Skeletal muscle satellite cell (primary cell): ENCODE results near the gene DENND4C. TPM values are rescaled to one million over a fixed set of nuclear protein-coding genes. Genes with fewer than 3 reads are reported as not detected.
"Not testable (repeated sequence)": the region's sequence is repeated elsewhere in the genome, so short reads cannot be mapped to it uniquely, and the experiment has no call there.

Experiments
- H3K27me3 ChIP-seq: 2 replicates; pipeline ENCODE4 v1.7.0; 2013; ENCODE audit warnings: low read length; ENCODE audit not compliant: control insufficient read depth, insufficient read depth
- H3K36me3 ChIP-seq: 2 replicates; pipeline ENCODE4 v1.7.0; 2013; ENCODE audit warnings: mild to moderate bottlenecking, control low read depth, low read length; ENCODE audit not compliant: insufficient read depth
- H3K4me1 ChIP-seq: 2 replicates; pipeline ENCODE4 v1.7.0; 2013; ENCODE audit warnings: low read length; ENCODE audit not compliant: control insufficient read depth, insufficient read depth
- H3K4me2 ChIP-seq: 2 replicates; pipeline ENCODE4 v1.7.0; 2013; ENCODE audit warnings: mild to moderate bottlenecking, low read length
- H3K4me3 ChIP-seq: 2 replicates; pipeline ENCODE4 v1.7.0; 2013; ENCODE audit warnings: low read length
- H3K9ac ChIP-seq: 2 replicates; pipeline ENCODE4 v1.7.0; 2013; ENCODE audit warnings: mild to moderate bottlenecking, low read depth, low read length, moderate library complexity
- H3K9me3 ChIP-seq: replicated peaks from 2 replicates; pipeline ENCODE4 v1.7.0; 2013; ENCODE audit warnings: mild to moderate bottlenecking, control low read depth, low read length
- total RNA-seq: library from RNA; depleted of rRNA; stranded (reverse); fragments of >200 nt; gene quantifications from 2 replicates; pipeline ENCODE4 v1.2.3, GENCODE V29; 2012; rRNA removed

DENND4C gene
- total RNA-seq: 34.3 and 53.0 TPM in 2 replicates

DNA sequence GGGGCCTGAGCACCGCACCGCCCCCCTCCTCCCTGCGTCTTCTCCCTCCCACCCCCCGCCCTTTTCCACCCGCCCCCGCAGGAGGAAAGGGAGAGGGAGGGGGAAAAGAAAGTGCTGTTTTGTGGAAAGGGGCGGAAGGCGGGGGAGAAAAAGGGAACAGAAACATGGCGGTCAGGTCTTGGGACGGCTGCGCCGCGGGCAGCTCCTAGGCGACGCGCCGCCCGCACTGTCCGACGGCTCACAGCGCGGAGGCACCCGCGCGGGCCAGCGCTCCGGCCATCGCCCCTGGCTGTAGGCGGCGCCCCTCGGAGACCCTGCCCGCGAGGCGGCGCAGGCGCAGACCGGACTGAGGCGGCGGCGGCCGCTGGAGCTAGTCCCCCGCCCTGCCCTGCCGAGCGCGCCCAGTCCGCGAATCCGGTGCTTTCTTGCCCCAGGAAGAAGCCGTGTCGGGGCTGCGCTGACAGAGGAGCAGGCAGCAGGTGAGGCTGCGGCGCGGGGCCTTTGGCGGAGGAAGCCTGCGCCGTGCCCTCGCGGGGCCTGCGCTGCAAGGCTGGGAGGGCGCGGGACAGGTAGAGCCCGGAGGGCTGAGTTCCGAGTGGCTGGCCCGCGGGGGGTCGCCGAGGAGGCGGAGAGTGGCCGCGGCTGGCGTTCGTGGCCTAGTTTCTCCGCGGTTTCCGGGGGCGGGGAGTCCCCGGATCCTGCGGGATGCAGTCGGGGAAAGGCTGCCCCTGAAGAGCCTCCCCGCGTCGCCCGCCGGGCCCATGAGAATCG, at the start of gene DENND4C:
DENND4C (plus strand) TSS at position 339 of the 771 bp plus-strand sequence. CDS start 45,482 bp downstream, outside the sequence.
- Histone ChIP-seq H3K4me1 (peaks cover 11% of the 10 kb centered on the region), H3K9ac (peak within 1 kb of the TSS; percentile 98), H3K9me3 (no peaks in the 10 kb centered on the region), H3K27me3 (no peaks in the 10 kb centered on the region), H3K4me2 (peak within 1 kb of the TSS; percentile 86), H3K4me3 (peak within 1 kb of the TSS; percentile 99), H3K36me3 (no peaks in the 10 kb centered on the region)

DNA sequence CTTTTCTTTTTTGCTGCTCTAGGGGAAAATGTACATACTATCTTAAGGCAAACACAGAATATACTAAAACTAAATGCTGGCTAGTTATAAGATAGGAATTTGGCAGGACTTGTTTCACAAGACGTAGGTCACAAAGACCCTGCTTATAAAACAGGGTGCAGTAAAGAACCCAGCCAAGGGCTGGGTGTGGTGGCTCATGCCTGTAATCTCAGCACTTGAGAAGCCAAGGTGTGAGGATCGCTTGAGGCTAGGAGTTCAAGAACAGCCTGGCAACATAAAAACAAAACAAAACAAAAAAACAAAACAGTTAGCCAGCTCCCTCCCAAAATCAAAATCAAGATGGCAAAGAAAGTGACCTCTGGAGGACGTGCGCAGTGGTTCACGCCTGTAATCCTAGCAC, 49.5 kb upstream of the DENND4C start:
- Histone ChIP-seq H3K9me3 (no peaks in the 10 kb centered on the region), H3K9ac (no peak overlapping the region), H3K27me3 (no peaks in the 10 kb centered on the region), H3K4me1 (peaks cover 27% of the 10 kb centered on the region), H3K4me2 (no peak overlapping the region), H3K4me3 (no peak overlapping the region), H3K36me3 (no peaks in the 10 kb centered on the region)

DNA sequence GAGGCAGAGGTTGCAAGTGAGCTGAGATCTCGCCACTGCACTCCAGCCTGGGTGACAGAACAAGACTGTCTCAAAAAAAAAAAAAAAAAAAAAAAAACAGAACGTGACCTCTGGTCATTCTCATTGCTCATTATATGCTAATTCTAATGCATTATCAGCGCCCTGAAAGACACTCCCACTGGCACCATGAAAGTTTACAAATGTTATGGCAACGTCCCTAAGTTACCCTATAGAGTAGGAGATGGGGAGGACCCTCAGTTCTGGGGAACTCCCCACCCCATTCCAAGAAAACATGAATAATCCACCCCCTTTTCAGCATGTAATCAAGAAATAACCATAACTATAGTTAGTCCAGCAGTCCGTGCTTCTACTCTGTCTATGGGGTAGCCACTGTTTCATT, 48.9 kb upstream of the DENND4C start:
- Histone ChIP-seq H3K4me2 (no peak overlapping the region), H3K9me3 (no peaks in the 10 kb centered on the region), H3K9ac (no peak overlapping the region), H3K27me3 (no peaks in the 10 kb centered on the region), H3K4me3 (no peak overlapping the region), H3K4me1 (peaks cover 27% of the 10 kb centered on the region), H3K36me3 (no peaks in the 10 kb centered on the region)

DNA sequence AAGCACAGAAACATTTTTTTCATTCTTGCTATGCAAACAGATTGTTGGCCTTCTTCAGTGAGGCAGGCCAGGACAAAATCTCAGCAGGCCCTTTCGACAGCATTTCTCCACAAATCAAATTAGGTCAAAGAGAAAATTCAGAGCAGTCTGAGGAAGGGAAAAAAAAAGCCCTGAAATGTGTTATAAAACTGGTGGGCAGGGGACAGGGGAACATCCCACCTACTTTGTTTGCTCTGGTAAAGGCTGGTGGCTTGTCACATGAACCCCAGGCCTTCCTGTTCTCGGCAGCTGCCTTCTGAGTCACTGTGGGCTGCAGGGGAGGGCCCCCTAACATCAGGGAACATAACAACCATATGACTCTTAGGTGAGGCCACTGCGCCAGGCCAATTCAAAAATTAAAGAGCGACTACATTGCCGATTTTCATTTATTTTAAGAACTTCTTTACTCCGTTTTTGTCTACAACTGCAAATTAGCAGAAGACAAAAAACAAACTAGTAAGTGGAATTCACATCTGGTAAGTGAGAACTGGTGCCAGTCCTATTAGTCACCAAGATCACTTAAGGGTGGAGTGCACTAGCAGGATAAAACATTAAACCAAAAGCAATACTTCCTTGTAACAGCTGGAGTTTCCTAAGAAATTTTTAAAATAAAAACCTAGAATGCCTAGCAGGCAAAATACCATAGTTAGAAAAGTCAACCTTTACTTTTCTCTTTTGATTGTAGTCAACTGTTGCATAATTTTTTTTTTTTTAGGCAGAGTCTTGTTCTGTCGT, 46.2 kb upstream of the DENND4C start:
- peak overlapping the region; percentile 32 for H3K4me3 ChIP-seq
- peak overlapping the region; percentile 67 for H3K4me2 ChIP-seq
- peaks cover 27% of the 10 kb centered on the region for H3K4me1 ChIP-seq
- H3K9me3 ChIP-seq: no peaks in the 10 kb centered on the region
- H3K9ac ChIP-seq: peak overlapping the region; percentile 83
- H3K36me3 ChIP-seq: no peaks in the 10 kb centered on the region
- H3K27me3 ChIP-seq: no peaks in the 10 kb centered on the region

DNA sequence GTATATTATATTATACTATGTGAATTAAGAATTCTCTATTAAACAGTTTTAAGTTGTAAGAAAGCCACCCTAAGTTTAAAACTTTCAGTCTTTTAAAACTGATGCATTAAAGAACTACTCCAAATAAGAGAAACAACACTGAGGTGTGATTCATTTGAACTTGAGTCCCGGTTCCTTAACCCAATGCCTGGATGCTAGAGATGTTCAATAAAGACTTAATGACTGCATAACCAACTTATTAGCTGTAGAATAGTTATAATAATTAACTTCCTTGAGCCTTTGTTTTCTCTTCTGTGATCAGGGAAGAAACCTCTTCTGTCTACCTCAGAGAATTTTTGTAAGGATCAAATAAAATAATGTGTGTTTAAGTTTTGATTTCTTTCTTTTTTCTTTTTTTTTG, 45.3 kb upstream of the DENND4C start:
- H3K4me1 ChIP-seq: peaks cover 27% of the 10 kb centered on the region
- no peaks in the 10 kb centered on the region for H3K9me3 ChIP-seq
- H3K9ac ChIP-seq: peak overlapping the region; percentile 83

DNA sequence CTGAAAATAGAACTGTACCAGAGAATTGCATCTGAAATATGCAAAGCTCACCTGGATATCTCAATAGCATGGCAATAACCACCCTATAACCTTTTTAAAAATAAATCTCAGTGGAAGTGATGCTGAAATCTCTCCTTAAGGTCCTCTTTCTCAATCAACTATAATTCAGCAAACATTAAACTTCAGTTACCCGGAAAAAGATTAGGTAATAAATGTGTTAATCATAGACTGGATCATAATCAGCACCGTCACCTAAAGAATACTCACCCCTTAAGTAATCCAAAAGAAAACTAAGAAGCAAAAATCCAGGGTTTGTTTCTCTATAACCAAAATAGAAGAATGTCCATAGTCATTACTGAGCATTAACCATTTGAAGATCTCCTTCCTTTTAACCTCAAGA, 44.3 kb upstream of the DENND4C start:
- Histone ChIP-seq H3K27me3 (no peaks in the 10 kb centered on the region), H3K9me3 (no peaks in the 10 kb centered on the region), H3K9ac (no peak overlapping the region), H3K4me1 (peaks cover 27% of the 10 kb centered on the region), H3K36me3 (no peaks in the 10 kb centered on the region), H3K4me2 (no peak overlapping the region), H3K4me3 (no peak overlapping the region)

More for the DNA sequence above, 45.3 kb upstream of the DENND4C start:
- Histone ChIP-seq H3K36me3 (no peaks in the 10 kb centered on the region), H3K27me3 (no peaks in the 10 kb centered on the region), H3K4me3 (no peak overlapping the region), H3K4me2 (no peak overlapping the region)

DNA sequence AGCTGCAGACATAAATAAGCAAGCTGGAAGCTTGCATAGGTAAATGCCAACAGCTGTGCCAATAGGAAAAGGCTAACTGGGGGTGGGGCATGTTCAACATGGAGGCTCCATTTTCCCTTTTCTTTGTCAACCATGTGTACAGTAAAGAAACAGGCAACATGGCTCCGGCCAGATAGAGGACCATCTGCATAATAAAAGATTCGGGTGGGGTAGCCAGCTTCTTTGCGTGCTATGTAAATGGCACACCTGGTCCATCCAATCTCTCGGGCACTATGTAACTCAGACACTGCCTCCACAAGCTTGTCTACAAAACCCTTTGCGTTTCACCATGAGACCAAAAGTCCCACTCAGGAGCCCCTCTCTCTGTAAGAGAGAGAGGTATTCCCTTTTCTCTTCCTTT, 41.7 kb upstream of the DENND4C start:
- Histone ChIP-seq H3K36me3 (no peaks in the 10 kb centered on the region), H3K9me3 (no peaks in the 10 kb centered on the region), H3K4me3 (no peak overlapping the region), H3K4me2 (no peak overlapping the region), H3K27me3 (no peaks in the 10 kb centered on the region), H3K9ac (no peak overlapping the region), H3K4me1 (peaks cover 18% of the 10 kb centered on the region)

DNA sequence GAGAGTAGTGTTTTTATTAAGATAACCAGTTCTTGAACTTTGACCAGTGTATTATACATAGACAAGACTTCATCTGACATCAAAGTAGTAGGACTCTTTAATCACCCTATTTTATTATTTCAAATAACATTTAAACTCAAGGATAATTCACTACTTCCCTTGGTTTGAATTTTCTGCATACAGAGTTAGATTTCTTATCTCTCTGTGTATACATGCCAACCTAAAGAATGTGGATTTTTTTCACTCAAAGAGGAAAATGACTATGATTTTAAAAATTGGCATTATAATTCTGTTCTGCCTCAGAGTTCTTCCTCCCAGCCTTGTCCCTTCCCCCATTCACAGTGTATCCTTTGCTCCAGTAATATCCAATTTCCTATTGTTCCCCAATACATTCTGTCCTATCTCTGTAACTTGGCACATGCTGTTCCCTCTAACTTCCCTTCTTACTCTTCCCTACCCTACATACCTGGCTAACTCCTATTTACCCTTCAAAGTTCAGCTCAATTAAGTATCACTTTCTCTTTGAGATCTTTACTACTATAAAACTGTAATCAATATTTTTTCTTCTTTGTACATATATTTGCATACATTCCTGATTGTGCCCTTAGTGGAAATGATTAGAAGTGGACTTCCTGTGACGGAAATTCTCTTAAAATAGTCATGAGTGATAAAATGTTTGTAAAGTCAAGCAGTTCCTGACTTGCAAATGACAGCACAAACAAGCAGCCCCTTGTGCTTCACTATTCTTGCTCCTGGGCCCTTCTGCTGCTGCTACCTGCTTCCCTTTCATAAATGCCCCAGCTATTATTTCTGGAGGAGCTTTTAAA, 38.1 kb upstream of the DENND4C start:
- Histone ChIP-seq H3K9me3 (no peaks in the 10 kb centered on the region), H3K9ac (no peak overlapping the region)

DNA sequence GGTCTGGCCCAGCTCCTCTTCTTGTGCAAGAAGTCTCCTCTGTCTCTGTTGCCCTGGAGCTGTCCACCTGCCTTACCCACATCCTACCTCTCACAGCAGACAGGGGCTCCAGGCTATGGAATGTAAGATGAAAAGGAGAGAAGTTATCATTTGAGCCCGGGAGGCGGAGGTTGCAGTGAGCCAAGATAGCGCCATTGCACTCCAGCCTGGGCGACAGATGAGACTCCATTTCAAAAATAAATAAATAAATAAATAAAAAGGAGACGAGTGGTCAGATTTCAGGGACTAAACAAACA, 37.5 kb upstream of the DENND4C start:
- Histone ChIP-seq H3K9me3 (no peaks in the 10 kb centered on the region), H3K4me2 (no peak overlapping the region), H3K27me3 (no peaks in the 10 kb centered on the region), H3K4me3 (no peak overlapping the region), H3K36me3 (no peaks in the 10 kb centered on the region), H3K4me1 (peaks cover 3% of the 10 kb centered on the region), H3K9ac (no peak overlapping the region)

More for the DNA sequence above, 38.1 kb upstream of the DENND4C start:
- Histone ChIP-seq H3K4me2 (no peak overlapping the region), H3K4me3 (no peak overlapping the region), H3K36me3 (no peaks in the 10 kb centered on the region), H3K27me3 (no peaks in the 10 kb centered on the region), H3K4me1 (peaks cover 3% of the 10 kb centered on the region)

DNA sequence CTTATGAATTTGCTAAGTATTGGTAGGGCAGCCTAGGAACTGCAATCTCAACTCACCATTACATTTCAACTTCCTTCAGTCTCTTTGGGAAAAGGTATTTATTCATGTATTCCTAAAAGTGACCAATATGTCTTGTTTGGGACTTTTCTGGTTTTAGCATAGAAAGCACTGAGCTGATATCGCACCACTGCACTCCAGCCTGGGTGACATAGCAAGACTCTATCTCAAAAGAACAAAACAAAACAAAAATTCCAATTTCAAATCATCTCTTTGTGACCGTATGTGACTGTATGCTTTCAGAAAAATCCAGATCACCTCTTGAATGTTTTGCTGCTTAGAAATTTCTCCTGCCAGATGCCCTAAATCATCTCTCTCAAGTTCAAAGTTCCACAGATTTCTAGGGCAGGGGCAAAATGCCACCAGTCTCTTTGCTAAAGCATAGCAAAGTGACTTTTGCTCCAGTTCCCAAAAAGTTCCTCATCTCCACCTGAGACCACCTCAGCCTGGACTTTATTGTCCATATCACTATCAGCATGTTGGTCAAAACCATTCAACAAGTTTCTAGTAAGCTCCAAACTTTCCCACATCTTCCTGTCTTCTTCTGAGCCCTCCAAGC, 37.0 kb upstream of the DENND4C start:
- H3K9ac ChIP-seq, H3K4me2 ChIP-seq, H3K4me3 ChIP-seq, H3K27me3 ChIP-seq, H3K36me3 ChIP-seq, H3K9me3 ChIP-seq, H3K4me1 ChIP-seq: not testable (repeated sequence)

DNA sequence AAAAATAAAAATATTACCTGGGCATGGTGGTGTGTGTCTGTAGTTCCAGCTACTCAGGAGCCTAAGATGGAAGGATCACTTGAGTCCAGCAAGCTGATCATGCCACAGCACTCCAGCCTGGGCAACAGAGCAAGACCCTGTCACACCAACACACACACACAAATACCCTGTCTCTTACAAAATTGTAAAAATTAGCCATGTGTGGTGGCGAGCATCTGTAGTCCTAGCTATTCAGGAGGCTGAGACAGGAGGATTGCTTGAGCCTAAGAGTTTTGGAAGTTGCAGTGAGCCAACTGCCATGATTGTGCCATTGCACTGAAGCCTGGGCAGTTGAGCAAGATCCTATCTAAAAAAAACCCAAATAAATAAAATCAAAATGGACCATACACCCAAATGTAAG, 32.1 kb upstream of the DENND4C start:
- Histone ChIP-seq H3K4me2 (no peak overlapping the region), H3K9ac (no peak overlapping the region), H3K4me3 (no peak overlapping the region), H3K4me1 (no peaks in the 10 kb centered on the region), H3K9me3 (no peaks in the 10 kb centered on the region), H3K36me3 (no peaks in the 10 kb centered on the region), H3K27me3 (no peaks in the 10 kb centered on the region)
